Activated naive CD4-positive, alpha-beta T cell treated with anti-CD3 and anti-CD28 coated beads for 36 hours (primary cell): Measurements from ENCODE around the gene LZIC. TPM values are rescaled to one million over a fixed set of nuclear protein-coding genes. Genes with fewer than 3 reads are reported as not detected.

Source experiments
- CTCF ChIA-PET: fragments of 350-600 bp; sonication (Branson Sonifier 250); formaldehyde crosslinking; loops from one replicate; lab custom pipeline; 2021; ENCODE audit warnings: antibody characterized with exemption; lab: Charles Lee
- DNase-seq: peaks from one replicate; pipeline ENCODE4 v3.0.0-alpha.2; 2020
- H3K27ac Mint-ChIP-seq: one replicate; pipeline ENCODE4 v1.8.0; 2021; ENCODE audit warnings: mild to moderate bottlenecking, mixed read lengths
- H3K27me3 Mint-ChIP-seq: one replicate; pipeline ENCODE4 v1.8.0; 2021; ENCODE audit warnings: low read depth, mixed read lengths
- H3K36me3 Mint-ChIP-seq: one replicate; pipeline ENCODE4 v1.8.0; 2021; ENCODE audit warnings: low read depth, mixed read lengths
- H3K4me1 Mint-ChIP-seq: one replicate; pipeline ENCODE4 v1.8.0; 2021; ENCODE audit warnings: low read depth, mixed read lengths
- H3K4me3 Mint-ChIP-seq: one replicate; pipeline ENCODE4 v1.8.0; 2021; ENCODE audit warnings: mild to moderate bottlenecking, moderate library complexity, mixed read lengths
- H3K9me3 Mint-ChIP-seq: one replicate; pipeline ENCODE4 v1.8.0; 2021; ENCODE audit warnings: mixed read lengths
- intact Hi-C: fragments of 100-400 bp; cut with micrococcal nuclease; formaldehyde crosslinking; loops from one replicate; pipeline ENCODE4 v1.15.1; 2023
- microRNA-seq: library from miRNA; unstranded; fragments of <30 nt; microRNA quantifications from one replicate; pipeline ENCODE4 v1.2.0, GENCODE V29; 2022; ENCODE audit warnings: borderline microRNAs expressed, borderline replicate concordance
- total RNA-seq, 2 experiments: library from RNA; stranded (reverse); gene quantifications; one replicate each; pipeline ENCODE4 v1.2.3, GENCODE V29; 2021

The LZIC gene
- total RNA-seq, 2 experiments from 2014 or later = 26.1 to 27.0 TPM

DNA sequence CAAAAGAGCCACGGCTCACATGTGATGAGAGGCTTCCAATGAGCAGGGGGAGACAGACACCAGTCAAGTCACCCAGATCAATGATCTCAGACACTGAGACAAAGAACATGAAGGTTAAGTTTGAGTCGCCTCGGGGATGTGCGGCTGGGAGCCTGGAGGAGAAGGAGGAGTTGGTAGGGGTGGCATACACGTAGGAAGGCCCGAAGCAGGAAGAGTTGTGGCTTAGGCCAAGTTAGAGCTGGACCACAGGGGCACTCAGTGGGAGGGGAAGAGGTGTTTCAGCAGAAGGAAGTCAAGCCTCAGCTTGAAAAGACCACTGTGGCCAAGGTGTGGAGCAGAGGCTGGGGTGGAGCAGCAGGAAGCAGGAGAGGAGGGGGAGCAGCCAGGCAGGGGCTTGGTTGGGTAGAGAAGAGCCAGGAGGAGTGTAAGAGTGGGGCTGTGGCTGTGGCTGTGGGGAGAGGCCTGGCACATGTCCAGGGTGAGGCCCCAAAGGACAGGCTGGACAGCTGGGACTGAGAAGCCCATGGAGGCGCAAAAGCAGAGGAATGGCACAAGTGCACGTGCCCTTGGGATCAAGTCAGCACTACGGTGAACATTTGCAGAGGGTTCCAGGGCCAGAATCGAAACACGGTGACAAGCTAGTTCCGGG is 60.8 kb downstream of the LZIC start:
- CTCF ChIA-PET = interaction anchor here (2.3 kb wide), 1 partner anchor 32 kb away, joined by 10 read pairs; no protein-coding TSS in a partner anchor
- no peak overlapping the region for H3K4me3 Mint-ChIP-seq
- H3K27me3 Mint-ChIP-seq = no peaks in the 10 kb centered on the region
- no peak for DNase-seq
- intact Hi-C loops = no loop called here
- peaks cover 5% of the 10 kb centered on the region for H3K4me1 Mint-ChIP-seq
- no peaks in the 10 kb centered on the region for H3K9me3 Mint-ChIP-seq
- H3K27ac Mint-ChIP-seq = no peak overlapping the region
- H3K36me3 Mint-ChIP-seq = no peaks in the 10 kb centered on the region

DNA sequence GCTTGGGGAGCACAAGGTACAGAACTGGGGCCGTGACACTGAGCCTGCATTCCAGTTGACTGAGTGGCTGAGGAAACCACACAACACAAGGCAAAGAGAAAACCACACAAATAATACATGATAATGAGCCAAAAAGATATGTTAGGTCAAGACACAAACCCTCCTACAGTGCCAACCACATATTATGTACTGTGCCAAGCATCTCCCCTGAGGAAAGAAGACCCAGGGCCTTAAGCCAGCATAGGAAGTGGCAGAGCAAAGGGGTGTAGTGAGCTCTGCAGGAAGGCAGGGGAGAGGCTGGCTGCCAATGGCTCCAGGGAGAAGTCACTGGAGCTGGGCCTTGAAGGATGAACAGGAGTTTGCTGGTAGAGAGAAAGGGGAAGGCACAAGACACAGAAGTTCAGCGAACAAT is 61.3 kb downstream of the LZIC start:
- CTCF ChIA-PET = no interaction called here
- H3K4me3 Mint-ChIP-seq = no peak overlapping the region

More for the DNA sequence above, 61.3 kb downstream of the LZIC start:
- DNase-seq = no peak
- Mint-ChIP-seq H3K4me1 (peaks cover 5% of the 10 kb centered on the region), H3K36me3 (no peaks in the 10 kb centered on the region), H3K9me3 (no peaks in the 10 kb centered on the region), H3K27ac (no peak overlapping the region), H3K27me3 (no peaks in the 10 kb centered on the region)
- intact Hi-C loops = no loop called here

Small RNA genes within 50 kb of the gene (microRNA-seq; reads per million reads assigned to microRNA genes)
- 2.7 reads per million for gene MIR5697

Other genes starting within 250 kb of the LZIC start
- gene CLSTN1, start 119.4 kb downstream of the LZIC start, total RNA-seq = 10 to 100 TPM; 24.0 to 24.9 TPM
- 10 to 100 TPM in 1 of 2 experiments, 1 to 10 TPM in 1; 9.5 to 10.3 TPM for gene CTNNBIP1, start 33.1 kb downstream of the LZIC start, total RNA-seq
- 1 to 10 TPM; 7.5 to 8.0 TPM for gene NMNAT1, start 84 bp upstream of the LZIC start, total RNA-seq
- not detected for gene RBP7, start 53.8 kb upstream of the LZIC start, total RNA-seq
- 10 to 100 TPM; 20.1 to 21.3 TPM for gene UBE4B, start 89.6 kb upstream of the LZIC start, total RNA-seq